Stimulated activated CD8-positive, alpha-beta memory T cell treated with anti-CD3 and anti-CD28 coated beads, Interleukin-7, amount 100 ng/mL, for 48 hours (primary cell): Measurements from ENCODE around the gene ATXN1.

Experiments
- DNase-seq, 2 donors: peaks; one replicate each; pipeline ENCODE4 v3.0.0-alpha.2; 2020; ENCODE audit warnings: low read depth in 1 of 2; ENCODE audit errors: extremely low read depth in 1 of 2

ATXN1 gene

GRCh38 chr6:16355699-16356446, 405.4 kb downstream of the ATXN1 start:
- DNase-seq = no peak

GRCh38 chr6:16355238-16355637, 406.0 kb downstream of the ATXN1 start:
- DNase-seq = no peak

GRCh38 chr6:16354692-16355091, 406.6 kb downstream of the ATXN1 start:
- DNase-seq = no peak

GRCh38 chr6:16352821-16353438, 408.3 kb downstream of the ATXN1 start:
- no peak for DNase-seq

GRCh38 chr6:16352258-16352635, 409.0 kb downstream of the ATXN1 start:
- DNase-seq = no peak

GRCh38 chr6:16349544-16349943, 411.7 kb downstream of the ATXN1 start:
- no peak for DNase-seq

- DNase-seq = no peak
Observed at GRCh38 chr6:16346831-16347230, 414.4 kb downstream of the ATXN1 start.

- no peak for DNase-seq
Observed at GRCh38 chr6:16345449-16346330, 415.6 kb downstream of the ATXN1 start.

GRCh38 chr6:16344756-16345155, 416.5 kb downstream of the ATXN1 start:
- no peak for DNase-seq

- no peak for DNase-seq
Observed at GRCh38 chr6:16343593-16343992, 417.7 kb downstream of the ATXN1 start.

- DNase-seq = no peak
Observed at GRCh38 chr6:16339265-16339587, 422.0 kb downstream of the ATXN1 start.

GRCh38 chr6:16338577-16339264, 422.5 kb downstream of the ATXN1 start:
- DNase-seq = no peak

GRCh38 chr6:16337295-16337975, 423.8 kb downstream of the ATXN1 start:
- DNase-seq = no peak

- no peak for DNase-seq
Observed at GRCh38 chr6:16336911-16337294, 424.4 kb downstream of the ATXN1 start.

- DNase-seq = no peak
Observed at GRCh38 chr6:16336056-16336818, 425.0 kb downstream of the ATXN1 start.

GRCh38 chr6:16335176-16335575, 426.1 kb downstream of the ATXN1 start:
- DNase-seq = no peak

GRCh38 chr6:16334671-16335070, 426.6 kb downstream of the ATXN1 start:
- DNase-seq = no peak

- DNase-seq = no peak
Observed at GRCh38 chr6:16333580-16333979, 427.7 kb downstream of the ATXN1 start.

GRCh38 chr6:16332175-16332542, 429.1 kb downstream of the ATXN1 start:
- peak in 1 of 2 donors; percentile 67 for DNase-seq
